ENCODE data around the gene KLHDC10.
"Not testable (repeated sequence)": the region's sequence is repeated elsewhere in the genome, so short reads cannot be mapped to it uniquely, and the experiment has no call there.

The KLHDC10 gene

DNA sequence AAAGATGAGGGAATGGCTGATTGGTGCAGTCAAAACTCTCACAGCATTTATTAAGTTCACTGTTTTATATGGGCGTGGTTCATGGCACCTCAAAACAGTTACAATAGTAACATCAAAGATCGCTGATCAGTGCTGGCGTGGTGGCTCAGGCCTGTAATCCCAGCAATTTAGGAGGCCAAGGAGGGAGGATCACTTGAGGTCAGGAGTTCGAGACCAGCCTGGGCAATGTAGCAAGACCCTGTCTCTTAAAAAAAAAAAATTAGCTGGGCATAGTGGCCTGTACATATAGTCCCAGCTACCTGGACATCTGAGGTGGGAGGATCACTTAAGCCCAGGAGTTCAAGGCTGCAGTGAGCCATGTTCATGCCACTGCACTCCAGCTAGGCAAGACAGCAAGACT is 48.5 kb downstream of the KLHDC10 start:
- no peak for DNase-seq

DNA sequence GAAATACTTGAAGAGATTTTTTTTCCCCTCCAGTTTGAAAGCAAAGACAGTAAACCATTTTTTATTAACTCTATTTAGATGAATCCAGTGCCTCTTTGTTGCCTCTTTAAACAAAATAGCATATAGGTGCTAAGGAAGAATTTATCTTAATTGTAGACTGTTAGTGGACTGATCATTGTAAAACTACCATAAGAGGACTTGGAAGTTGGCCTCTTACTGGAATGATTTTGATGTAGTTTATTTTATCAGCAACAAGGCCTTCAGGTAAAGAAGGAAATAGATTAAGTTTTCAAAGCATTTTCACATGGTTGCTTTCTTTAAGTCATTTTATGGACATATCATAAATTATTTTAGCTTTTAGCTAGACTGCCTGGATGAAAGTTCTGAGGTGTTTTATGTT is 53.2 kb downstream of the KLHDC10 start:
- no peak for DNase-seq

DNA sequence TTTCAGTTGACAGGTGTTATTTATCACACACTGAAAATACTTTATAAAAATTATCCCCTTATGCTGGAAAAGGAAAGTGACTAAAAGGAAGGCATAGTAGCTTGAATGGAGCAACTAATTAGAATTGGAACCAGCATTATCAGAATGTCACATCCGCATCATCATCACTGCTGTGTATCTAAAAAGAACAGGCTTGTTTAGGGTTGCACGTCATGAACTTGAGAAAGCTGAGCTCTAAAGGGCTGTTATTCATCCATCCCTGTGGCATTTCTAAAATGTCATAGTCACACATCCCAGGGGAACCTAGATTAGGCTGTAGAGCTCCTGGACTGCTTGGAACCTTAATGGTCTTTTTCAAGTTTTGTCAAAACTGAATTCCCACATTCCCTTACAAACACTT is 54.4 kb downstream of the KLHDC10 start:
- DNase-seq = no peak

DNA sequence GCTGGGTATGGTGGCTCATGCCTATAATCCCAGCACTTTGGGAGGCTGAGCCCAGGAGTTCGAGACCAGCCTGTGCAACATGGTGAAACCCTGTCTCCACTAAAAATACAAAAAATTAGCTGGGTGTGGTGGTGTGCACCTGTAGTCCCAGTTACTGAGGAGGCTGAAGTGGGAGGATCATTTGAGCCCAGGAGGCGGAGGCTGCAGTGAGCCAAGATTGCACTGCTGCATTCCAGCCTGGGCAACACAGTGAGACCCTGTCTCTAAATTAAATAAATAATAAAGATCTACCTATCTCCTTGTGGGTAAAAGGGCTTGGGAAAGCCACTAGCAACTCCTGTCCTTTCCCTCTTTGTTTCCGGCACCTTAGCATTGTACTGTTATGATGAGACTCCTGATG is 56.5 kb downstream of the KLHDC10 start:
- not testable (repeated sequence) for DNase-seq

DNA sequence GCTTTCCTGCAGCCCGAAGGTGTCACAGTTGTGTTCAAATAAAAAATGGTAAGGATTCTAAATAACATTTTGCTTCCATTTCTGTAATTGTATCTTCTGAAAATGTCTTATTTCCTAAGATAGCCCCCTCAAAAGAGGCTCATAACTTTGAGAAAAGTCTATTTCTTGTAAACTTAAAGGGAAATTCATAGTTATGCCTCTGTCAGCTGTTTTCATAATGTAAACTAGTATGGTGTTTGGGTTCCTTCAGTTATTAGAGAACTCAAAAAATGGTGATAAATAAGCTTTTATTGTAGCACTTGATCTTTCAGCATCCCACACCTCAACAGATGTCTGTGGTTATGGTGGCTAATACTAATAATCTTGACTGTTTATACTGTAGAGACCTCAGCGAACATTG is 57.1 kb downstream of the KLHDC10 start:
- no peak for DNase-seq

DNA sequence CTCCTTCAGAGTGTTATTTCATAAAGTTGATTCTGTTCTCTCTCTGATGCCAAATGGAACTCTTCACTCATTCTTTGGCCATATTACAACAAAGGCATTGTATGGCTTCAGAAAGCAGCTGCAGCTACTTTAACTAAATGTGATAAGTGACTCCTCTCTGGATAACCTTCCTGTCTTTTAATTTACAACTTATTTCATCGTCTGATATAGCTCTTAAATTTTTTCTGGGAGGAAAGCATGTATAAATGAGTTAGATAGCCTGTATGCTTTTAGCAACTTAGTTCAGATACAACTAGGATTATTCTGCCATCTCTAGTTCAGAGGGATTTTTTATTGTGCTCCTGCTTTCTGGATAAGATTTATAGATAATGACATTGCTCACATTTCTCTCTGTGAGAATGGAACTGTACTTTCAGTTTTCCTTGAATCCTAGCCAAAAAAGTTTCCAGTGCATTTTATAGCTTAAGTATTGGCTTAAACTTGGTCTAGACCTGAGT is 57.5 kb downstream of the KLHDC10 start:
- no peak for DNase-seq

DNA sequence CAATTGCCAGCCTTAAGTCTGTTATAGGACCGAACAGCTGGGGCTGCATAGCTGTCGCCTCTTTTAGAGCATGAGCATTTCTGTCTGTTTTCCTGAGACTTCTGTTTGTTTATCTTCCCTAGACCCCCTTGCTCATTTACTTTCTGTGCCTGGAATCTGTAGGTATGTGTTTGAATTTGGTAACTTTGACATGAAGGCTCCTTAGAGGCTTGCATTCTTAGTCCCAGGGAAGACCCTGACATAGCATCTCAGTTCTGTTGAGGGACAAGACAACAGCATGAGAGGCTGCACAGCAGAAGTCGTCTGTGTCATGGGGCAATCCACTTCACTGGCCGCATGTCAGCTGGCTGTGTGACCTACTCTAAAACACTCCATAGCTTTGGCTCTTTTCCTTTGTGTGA is 58.7 kb downstream of the KLHDC10 start:
- no peak for DNase-seq

DNA sequence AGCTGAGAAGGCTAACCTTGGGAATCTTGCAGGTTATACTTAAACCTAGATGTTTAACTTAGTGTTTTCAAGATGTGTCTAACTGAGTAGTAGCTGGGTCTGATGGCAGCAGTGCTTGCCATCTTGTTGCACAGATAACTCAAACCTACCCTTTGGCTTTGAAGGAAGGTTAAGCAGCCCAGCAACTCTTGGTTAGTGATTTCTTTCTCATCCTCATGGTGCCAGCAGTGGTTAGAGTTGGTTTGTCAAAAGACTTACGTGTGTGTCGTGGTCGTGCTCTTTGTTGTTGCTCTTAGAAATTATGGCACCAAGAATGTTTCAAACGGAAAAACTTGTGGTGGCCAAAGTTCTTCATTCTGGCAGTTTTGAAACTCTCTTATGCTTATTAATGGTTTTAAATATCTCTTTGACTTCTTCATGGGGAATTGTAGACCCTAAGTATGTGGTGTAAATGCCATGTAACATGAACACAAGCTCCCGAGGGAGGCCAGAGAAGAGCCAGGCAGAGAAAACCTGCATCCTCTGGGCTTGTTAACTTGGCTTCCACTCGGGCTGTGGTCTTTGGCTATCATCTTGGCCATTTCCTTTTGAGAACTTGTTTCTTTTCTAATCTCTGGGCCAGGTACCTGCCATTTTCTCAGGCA is 61.0 kb downstream of the KLHDC10 start:
- no peak for DNase-seq

DNA sequence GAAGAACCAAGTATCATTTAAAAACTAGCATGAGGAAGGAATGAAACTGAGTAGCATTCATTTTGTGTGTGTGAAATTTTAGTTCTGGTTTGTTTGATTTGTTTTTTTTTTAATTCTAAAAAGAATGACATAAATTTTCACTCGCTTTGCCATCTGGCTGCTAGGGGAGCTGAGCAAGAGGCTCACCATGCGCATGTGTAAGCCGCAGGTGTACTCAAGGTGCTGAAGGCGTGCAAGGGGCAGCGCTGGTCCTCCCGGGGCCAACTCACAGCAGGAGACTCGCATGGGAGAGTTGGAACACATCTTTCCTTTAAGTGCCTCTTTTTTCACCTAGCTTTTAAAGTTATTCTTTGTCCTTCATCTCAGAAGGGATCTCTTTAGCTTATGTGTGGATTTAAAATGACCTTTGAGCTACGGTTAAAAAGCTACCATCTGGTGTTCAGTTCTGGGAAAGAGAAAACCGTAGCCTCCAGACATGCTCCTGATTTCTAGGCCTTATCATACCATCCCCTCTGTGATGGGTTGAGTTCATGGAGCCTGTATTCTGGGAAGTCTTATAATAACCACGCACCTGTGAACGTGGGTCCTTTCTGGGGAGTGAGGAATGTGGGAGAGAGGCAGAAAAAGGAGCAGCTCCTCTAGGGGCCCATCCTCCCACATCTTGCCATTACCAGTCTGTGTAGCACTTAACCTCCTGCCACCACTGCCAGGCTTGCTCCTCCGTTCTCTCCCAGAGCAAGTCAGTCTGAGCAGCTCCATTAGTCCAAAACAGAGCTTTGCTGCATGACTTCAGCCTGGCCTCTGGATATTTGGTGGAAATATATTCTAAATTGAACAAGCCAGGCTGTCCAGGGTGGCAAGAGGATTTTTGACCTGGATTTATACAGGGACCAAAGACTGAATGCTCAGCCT is 61.9 kb downstream of the KLHDC10 start:
- no peak for DNase-seq

DNA sequence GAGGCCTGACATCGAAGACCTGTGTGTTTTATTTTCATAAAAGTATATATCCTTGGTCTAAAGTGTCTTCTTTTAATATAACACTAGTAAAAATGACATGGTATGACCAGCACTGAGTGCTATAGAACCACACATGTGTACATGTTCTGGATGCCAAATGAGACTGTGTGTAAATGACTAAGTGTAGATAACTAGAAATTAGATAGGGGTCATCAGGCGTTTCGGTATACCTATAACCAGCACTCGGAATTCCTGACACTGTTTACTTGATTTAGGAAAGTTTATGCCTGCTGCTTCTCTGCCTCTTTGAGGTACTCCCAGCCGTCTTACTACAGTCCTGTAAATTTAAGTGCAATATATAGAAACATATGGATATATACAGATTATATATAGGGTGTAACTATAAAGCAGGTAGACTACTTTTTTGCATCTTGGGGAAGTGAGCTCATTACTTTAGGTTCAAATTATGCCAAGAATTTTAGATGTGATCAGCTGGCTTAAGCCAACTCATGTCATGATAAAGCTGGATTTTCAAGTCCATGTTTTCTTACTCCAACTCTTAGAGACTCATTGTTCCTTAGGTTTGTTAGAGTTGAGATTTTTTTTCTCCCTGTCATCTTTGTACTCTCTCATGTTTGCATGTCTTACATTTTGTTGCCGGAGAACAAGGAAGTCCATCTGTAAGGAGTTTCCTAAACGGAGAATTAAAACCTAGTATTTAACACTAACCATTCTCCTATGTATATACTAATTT is 62.9 kb downstream of the KLHDC10 start:
- no peak for DNase-seq

DNA sequence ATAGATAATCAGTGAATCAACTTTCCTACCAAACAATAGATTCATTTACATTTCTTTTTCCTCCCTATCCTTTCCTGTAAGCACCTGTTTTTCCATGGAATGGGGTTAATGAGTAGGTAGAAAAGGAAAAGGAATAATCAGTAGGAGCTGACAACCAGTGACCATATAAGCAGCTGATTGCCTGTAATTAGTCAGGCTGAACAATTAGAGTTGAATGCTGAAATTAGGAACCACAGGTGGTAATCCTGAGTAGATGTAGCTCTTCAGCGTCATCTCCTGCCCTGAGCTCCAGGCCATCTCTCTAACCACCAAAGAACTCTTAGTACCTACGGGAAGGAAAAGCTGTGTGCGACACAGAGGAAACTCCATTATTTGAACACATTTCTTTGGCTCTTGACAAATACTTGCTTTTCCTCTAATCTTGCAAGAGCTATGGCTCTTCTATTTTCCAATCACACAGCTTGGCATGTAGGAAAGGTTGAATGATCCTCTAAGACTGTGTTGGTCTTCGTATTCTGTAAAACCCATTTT is 63.8 kb downstream of the KLHDC10 start:
- DNase-seq = no peak

DNA sequence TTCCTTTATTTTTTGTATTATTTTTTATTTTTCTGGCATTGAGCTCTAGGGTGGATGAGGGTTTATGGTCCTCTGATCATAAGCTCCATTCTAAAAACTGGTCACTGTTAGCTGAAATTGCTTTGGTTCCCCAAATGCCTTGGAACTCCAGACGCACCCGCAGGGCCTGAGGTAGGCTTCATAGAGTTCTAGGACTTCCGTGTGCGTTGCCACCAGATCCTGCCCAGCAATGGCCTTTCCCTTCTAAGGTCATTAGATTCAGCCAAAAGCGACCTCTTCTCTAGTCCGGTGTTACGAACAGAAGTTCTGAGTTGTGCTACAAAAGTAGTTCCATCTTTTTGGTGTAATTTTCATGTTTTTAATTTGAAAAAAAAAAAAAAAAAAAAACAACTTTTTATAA is 64.4 kb downstream of the KLHDC10 start:
- no peak for DNase-seq

DNA sequence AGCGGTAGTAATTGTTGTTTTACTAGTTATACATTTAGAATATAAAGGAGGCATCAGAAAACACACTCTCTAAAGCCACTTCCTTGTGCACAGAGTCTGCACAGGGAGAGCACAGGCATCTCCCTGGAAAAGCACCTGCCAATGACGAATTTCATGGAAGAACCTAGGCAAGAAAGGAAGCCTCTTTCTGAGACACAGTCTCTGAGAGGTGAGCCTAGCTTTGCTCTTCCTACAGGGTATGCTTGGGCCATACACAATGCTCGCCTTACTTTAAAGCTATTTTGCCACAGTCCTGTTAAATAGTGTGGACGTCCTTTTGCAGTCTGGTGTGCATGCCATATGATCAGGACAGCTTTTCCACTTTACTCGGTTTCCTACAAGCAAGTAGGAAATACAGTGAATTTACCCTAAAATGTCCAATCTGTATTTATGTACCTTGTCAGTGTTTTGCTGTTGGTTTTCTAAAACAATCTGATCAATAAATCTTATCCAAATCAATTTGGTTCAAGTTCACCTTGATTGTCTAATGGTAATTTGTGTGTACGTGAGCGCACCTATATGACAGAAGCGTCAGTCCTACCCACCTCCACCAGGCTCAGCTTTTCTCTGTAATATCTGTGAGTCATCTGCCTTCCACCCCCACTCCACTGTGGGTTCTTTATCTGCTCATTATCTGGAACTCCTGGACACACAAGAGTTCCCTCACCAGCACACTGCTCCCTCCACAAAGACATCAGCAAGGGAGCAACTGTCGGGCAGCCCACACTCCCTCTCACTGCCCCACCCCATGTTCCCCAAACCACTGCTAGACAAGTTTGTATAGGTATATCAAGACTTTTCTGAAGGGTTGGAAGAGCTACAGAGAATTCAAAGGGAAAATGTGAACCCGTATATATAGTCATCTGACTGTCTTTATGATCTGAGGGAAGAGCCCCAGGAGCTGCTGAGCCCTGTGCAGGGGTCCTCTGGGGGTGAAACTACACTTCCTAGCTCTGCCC is 65.2 kb downstream of the KLHDC10 start:
- DNase-seq = peak; percentile 67

DNA sequence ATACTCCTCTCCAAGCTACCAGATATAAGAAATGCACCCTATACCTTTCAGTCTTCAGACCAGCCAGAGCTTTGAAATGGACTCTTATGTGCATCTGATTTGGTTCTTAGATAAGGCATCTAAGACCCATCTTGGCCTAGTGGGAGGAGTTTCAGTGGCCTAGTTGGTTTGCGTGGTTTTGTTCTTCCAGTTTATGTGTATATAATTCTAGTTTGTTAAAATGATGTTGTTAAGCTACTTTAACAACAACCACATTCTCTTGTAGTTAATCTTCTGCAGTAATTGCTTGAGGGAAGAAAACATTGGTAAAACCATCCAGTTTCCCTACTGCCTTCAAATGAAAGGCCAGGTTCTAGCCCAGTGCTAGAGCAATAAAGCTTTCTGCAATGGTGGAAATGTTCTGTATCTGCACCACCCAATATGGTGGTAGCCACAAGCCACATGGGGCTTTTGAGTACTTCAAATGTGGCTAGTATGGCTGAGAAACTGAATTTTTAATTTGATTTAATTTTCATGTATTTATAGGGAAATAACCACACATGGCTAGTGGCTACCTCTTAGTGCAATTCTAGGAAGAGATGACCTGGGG is 66.3 kb downstream of the KLHDC10 start:
- DNase-seq = no peak

DNA sequence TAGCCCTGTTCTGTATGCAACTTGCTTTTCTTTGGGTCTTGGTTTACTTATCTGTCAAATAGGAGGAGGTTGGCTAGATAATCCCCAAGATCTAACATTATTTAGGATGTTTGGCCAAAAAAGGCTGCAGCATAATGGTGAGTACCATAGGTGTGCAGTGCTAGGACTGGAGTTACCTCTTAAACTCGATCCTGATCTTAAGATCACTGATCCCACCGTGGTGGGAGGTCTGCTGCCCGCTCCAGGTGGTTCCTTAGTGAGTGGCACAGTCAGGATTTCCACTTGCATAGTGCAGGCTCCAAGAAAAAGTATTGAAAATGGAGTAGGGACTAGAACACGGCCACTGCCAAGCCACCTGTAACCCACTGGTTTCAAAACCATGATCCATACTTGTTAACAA is 66.9 kb downstream of the KLHDC10 start:
- DNase-seq = no peak

DNA sequence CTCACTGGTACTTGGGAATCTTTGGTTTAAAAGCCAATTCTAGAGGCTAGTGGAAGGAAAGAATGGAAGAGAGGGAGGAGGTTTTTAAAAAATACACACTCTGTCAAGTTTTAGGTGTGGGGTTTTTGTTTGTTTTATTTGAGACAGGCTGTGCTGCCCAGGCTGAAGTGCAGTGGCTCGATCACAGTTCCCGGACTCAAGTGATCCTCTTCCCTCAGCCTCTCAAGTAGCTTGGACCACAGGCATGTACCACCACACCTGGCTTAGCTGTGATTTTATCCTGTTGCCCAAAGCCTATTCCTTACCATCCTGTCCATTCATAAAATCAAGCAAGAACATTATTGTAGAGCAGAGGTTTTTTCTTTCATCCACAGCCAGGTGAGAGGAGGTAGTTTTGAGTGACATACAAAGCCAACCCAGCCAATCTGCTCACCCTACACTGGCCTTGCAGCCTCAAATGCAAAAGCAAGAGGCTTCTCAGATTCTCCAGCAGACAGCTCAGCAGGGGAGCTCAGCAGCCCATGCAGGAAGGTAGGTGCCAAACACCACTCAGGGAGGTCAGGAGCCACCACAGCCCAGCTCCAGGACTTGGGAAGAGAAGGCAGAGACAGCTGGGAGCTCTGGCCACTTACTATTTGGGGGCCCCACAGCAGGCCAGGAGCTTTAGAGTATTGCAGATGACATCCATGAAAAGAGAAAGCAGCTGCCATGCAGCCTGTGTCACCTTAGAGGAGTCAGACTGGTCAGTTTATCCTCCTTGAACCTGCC is 69.0 kb downstream of the KLHDC10 start:
- no peak for DNase-seq

DNA sequence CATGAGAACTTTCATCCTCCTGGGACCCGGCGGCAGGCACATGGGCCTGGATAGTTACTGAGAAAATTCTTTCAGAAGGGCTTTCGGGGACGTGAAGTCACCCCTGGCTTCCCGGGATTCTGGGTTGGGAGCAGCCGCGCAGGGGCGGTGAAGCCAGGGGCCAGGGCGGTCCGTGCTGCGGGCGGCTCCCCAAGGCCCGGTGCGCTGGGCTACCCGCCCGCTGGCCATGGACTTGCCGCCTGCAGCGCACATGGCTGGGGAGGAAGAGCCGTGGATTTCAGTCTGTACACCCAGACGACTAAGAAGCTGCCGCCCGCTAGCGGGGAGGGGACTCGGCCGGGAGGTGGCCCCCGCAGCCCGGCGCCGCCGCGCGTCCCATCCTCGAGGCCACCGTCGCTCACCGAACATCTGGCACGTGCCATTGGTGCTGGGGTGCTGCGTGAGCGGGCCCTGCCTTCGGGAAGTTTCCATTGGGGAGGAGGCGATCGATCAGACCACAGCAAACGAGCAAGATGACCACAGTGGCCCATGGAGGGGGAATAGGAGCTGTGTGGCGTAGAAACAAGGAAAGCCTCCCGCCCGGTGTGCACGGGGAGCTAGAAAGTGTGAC is 70.3 kb downstream of the KLHDC10 start:
- no peak for DNase-seq

DNA sequence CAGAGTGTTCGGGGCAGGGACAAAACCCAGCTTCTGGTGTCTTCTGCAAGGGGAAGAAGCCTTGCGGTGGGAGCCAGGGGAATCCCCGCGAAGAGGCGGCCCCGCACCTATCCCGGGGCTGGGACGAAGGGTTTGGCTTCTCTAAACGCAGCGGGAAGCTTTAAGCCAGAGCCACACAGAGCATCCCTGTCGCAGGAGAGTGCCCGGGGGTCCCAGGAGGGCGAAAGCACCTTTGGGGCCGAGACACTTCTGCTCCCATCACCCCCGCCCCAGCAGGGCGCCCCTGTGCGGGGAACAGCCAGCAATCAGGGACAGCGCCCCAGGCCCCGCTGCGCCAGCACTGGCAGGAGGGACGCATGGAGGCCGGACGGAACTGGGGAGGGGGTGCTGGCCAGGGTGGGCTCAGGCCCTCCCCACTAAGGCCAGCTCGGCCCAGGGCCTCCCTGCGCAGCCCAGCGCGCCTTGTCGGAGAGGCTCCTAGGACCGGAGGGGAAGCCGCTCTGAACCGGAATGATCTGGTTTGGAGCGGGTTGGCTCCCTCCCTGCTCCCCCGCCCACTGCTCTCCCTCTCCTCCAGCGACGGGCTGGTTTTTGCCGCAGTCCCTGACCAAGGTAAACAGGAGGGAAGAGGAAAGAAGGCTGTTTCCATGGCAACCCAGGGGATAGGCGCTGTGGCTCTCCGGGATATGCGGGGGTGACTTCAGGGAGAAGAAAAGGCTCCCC is 71.0 kb downstream of the KLHDC10 start:
- no peak for DNase-seq

DNA sequence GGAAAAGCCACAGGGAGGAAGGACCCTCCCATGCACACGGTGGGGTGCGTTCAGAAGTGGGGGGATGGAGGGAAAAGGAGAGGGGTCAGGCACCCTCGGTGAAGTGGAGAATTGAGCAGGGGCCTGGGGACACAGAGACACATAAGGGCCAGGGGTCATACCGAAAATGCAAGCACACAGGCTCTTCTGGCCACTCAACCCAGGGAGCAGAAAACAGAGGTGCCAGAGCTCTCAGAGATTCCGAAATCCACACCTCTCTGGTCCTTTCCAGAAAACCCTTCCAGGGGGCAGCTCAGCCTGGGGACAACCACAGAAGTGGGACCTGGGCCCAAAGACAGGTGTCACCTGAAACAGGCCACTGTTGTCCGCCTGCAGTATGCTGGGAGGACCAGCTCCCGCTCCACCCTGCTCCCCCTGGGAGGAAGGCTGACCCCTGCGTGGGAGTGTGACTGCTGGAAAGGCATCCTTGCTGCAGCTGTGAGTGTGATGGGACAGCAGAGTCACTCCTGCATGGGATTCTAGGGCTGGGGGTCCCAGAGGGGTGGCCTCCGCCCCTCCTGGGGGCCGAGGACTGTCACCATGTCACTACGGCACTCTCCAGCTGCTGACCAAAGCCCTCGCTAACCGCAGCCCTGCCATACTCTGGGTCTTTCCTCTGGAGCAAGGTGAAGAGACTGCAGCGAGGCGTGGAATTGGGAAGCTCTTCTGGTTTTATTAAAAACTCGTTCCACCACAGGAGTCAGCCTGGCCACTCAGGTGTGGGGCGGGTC is 71.7 kb downstream of the KLHDC10 start:
- no peak for DNase-seq
